ENCODE data around the gene C9orf50.
"Not testable (repeated sequence)": the region's sequence is repeated elsewhere in the genome, so short reads cannot be mapped to it uniquely, and the experiment has no call there.

Gene C9orf50

DNA sequence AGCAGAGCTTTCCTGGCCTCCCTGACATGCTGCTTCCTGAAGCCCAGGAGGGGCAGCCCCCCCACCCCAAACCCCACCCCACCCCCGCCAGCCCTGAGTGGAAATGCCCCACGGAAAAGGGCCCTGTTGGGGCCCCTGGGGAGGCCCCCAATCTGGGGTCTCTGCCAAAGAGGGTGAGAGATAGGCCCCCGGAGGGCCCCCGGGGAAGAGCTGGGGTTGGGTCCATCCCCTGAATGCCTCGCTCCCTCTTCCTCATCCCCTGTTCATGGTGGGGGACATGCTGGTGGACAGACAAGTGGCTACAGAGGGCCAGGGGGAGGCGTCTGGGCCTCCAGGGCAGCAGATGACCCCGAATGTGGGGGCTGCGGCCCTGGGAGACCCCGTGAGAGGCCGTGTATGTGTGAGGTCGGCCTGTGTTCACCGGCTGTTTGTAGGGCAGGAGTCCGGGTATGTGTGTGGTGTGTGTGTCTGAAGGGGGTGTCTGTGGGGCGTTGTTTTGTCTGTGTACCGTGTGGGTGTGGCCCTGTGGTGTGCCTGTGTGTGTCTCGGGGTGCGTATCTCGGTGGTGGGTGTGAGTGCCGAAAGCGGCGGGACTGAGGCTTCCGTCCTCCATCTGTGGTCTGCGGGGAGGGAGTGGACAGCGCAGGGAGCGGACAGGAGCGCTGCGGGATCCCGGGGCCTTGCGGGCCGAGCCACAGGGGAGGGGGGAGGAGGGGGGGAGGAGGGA, 11.3 kb downstream of the C9orf50 start:
- peak; percentile 76 for DNase-seq

DNA sequence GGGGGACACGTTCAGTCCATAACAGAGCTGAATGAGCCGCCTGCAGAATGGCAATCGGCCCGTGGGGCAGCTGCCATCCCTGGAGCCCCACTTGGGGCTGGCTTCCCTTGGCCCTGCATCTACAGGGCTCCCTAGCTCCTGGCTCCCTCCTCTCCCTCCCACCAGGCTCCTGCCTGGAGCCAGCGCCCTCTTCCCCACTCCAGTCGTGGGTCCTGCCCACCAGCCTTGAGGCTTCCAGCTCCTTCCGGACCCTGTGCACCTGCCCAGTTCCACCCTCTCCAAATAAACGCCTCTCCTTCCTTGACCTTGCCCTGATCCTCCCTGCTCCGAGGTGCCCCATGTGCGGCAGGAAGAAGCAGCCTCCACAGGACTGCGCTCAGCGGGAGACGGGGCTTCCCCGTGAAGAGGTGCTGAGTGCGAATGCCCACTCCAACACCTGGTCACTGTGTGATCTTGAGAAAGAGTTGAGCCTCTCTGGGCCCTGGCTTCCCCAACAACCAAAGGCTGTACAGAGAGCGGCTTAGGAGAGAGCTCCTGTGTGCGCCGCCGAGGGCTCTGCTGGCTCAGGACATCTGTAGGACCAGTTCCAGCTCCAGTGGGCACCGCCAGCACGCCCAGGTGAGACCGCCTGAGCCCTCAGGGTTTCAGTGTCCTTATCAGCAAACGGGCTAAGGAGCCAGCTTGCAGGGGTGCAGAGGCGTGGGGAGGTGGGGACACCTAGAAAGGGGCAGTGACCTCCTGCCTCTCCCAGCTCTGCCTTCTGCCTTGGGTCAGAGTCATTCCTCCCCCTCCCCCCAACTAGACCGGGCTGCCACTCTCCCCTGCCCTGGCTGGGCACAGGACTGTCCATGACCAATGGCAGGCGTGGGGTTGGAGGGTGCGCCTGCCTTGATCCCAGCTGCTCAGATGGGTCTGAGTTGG, 12.1 kb downstream of the C9orf50 start:
- DNase-seq = no peak

DNA sequence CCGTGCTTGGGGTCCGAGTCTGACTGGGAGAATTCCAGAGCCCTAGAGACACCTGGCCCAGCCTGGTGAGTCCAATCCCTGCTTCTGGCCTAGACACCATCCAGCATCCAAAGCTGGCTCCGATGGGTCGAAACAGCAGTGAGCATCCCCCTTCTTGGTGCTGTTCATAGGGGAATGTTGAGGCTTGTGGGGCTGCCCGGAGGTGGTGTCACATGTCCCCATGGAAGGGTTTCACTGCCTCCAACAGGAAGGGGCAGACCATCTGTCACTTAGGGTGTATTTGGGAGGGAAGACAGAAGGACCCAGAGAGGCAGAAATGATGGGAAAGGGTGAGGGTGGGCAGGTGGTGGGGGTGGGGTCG, 13.9 kb downstream of the C9orf50 start:
- DNase-seq = no peak

DNA sequence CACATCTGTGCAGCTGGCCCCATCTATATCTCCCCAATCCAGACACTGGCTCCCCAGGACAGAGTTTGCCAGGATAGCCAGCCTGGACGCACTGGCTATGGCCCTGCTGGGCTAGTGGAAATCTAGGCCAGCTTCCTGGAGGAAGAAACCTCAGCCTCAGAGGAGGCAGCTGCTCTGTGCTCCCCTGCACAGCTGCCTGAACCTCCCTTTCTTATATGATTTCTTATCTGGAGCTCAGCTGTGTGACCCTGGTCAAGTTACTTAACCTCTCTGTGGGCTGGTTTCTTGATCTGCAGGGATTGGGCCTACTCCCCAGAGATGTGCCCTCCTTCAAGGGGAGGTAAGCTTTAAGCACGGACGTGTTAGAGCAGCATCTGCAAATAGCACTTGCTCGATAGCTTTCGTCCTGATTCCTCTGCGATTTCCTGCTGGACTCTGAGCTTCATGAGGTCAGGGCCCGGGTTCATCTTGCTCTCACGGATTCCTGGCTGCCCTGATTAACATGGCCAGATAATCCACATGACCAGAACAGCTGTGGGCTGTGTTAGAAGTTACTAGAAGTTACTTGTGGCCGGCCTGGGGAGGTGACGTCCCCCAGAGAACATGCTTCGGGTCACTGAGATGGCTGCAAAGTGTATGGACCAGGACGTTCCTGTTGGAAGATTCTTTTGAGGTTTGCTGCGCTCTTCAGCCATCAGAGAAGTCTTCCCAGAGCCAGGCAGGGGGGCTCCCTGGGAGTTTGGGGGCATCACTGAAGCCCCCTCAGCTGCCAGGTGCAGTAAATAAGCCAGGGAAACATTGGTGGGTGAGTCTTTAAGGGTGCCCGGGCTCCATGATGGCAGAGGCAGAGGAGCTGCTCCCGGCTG, 14.5 kb downstream of the C9orf50 start:
- DNase-seq = no peak

DNA sequence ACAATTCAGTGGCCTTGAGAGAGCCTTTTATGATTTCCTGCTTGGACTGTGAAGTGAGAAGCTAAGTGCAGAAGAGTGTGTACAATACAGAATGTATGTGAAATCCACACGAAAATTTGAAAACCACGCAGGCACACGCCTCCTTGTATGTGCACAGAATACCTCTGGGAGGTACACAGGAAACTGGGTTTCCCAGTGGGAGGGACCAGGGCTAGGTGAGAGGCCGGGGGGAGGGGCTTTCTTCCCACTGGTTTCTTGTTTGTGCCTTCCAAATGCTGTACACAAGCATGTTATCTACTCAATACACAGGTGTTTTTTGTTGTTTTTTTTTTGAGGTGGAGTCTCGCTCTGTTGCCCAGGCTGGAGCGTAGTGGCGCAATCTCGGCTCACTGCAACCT, 16.1 kb downstream of the C9orf50 start:
- DNase-seq = no peak

DNA sequence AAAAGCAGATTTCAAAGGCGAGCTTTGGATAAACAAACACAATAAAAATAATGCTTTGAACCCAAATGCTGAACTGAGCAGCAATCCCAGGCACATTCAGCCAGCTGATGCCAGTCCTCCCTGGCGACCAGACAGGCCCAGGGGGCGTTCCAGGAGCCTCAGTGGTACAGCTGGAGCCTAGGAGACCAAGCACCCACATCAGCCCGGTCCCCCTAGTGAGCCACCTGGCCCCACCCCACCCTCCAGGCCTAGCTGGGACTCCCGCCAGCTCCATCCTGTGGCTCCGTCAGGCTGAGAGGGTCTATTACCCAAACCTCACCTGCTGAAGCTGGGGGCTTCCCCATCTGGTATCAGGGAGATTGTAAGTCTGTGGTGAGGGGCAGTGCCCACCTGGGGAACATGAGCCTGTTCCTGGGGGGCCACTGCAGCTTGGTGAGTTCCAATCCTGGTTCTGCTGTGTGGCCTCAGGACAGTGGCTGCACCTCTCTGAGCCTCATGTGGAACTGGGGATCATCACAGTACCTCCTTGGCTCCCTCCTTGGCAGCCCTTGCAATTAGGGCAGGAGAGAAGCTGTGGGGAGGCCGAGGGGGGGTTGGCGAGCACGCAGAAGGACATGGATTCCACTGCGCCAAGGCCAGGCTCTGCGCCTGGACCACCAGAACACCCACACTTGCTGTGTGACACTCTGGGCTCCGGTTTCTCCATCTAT, 16.7 kb downstream of the C9orf50 start:
- DNase-seq = no peak

DNA sequence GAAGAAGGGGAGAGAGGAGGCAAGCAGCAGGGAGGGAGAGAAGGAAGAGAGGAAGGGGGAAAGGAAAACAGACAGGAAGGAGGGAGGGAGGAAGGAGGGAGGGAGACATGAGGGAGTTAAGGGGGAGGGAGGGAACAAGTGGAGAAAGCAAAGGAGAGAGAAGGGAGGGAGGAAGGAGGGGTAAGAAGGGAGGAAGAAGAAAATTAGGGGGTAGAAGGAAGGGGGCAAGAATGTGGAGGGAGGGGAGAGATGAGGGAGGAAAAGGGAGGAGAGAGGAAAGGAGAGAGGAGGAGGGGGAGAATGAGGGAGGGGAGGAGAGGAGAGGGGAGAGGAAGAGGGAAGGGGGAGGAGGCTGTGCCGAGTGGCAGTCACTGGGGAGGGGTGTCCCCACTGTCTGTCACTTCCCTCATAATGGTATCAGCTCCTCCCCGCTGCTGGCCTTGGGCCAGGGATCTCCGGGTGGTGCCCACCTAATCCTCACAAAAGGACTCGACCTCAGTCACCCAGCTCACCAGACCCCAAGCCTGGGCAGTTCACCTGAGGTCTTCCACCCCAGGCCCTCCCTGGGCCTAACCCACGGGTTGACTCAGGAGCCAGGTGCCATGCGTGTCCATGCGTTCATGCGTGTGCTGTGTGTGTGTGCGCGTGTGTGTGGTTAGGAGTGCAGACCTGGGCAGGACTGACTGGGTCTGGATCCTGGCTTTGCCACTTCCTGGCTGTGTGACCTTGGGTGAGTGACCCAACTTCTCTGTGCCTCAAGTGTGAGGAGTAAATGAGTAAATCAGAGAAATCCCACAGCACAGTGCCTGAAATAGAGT, 18.1 kb downstream of the C9orf50 start:
- DNase-seq = no peak

DNA sequence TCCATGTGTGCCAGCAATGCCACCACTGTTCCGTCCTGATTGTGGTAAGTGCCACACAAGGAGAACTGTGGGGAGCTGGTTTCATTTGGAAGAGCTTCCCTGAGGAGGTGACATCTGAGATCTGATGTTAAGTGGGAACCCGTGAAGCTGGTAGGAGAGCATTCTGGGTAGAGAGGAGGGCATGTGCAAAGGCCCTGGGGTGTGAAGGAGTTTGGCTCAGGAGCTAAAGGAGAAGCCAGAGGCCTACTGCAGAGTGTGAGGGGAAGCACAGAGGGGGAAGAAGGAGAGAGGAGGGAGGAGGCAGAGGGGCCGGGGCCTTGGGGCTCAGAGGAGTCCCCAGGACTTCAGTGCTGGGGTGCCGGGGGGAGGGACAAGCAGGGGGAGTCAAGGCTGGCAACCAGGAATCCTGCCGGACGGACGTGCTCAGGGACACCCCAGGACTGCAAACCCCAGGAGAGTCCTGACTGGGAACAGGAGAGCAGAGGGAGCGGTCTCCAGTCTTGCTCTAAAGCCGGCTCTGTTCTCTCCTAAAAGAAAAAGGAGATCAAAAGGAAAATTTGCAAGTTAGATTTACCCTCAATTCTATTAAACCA, 19.7 kb downstream of the C9orf50 start:
- no peak for DNase-seq

DNA sequence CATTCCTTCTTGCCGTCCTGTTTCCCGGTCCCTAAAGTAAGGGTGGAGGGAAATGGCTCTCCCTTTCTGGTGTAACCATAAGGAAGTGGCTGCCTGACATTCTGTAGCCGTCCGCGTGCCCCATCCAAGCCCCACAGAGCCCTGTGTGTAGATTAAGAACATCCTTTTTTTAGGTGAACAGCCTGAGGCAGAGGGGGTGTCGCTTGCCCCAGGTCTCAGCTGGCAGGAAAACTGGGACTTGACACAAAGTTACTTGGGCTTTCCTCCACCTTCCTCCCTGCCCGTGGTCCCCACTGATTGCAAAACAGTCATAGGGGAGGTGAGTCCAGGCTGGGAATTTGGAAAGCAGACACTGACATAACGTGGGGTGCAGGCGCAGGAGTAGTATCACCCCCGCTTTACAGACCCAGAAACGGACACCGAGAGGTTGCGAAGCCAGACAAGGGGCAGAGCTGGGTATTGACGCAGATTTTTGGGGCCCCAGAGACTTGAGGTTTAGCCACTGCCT, 22.8 kb downstream of the C9orf50 start:
- no peak for DNase-seq

DNA sequence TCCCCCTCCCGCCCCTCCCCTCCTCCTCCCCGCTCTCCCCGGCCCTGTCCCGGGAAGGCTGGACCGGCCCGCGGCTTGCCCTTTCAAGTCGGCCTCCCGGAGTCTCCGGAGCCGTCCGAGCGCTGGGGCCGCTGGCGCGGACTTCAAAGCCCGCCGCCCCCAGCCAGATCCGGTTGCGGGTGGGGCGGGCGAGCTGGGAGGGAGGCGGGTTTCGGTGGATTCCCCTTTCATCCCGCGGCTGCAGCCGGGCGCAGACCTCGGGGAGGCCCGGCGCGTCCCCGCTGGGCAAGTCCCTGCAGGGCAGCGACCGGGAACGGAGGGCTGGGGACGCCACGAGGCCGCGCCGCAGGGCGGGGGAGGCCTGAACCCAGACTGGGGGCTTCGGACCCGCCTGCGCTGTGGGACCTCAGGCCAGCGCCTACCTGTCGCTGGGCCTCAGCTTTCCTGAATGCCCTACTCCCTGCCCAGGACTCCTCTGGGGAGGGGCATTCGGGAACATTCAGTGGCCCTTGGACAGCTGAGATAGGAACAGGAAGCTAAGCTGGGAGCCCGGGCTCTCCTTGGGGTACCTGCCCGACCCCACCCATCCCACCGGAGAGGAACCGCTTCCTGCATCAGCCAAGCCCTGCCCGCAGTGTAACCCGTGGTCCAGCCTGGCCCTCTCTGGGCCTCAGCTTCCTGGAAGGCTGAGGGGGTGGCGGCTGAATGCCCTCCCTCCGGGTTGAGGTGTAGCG, 23.4 kb downstream of the C9orf50 start:
- DNase-seq = peak; percentile 20

DNA sequence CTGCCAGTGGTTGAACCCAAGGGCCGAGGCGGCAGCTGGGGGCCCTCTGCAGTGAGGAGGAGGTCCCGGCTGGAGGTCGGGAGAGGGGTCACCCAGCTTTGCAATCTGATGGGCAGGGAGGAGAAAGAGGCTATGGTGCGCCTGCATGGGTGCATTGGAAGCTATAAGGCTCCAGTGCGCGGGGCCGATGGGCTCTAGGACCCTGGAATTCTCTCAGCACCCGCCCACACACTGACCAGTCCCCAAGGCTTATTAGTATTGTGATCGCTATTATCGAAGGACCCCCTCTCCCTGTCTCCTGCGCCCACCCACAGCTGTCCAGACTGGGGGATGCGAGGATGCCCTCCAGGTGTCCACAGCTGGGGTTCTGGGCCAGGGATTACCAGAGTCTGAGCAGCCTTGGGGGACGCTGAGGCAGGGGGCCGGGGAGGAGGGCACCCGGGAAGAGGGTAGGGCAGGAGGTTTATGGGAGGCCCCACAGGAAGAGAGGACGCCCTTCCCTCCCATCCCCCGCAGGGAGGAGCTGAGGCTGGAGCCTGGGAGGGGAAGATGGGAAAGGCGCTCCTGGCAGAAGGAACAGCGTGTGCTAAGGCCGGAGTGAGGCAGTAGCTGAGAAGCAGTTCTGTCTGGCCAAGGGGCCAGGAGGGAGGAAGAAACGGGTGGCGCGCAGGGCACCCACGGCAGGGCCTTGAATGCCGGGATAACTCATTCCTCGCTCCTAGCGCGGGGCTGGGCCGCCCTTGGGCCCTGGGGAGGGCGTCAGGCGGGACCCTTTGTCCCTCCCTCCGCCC, 24.2 kb downstream of the C9orf50 start:
- DNase-seq = no peak

DNA sequence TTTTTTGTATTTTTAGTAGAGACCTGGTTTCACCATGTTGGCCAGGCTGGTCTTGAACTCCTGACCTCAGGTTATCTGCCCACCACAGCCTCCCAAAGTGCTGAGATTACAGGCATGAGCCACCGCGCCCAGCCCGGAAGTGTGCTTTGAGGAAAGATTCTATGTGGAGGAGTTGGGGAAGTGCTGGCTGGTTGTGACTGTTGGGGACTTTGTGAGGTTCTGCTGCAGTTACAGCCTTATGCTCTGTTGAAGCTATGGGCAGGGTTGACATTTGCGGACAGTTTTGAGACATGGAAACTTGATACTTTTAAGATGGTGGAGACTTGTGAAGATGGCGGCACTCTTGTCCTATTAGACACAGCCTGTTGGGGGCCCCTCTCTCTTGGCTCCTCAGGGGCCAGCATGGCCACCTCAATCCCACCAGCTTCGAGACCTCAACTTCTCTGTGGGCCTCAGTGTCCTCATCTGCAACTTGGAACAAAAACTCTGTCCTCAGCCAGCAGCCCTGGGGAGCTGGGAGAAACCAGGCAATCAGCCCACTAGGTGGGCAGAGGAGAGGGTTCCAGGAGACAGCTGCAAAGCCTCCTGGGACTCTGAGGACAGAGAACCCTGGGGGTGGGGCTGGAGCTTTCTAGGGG, 24.9 kb downstream of the C9orf50 start:
- DNase-seq = no peak

DNA sequence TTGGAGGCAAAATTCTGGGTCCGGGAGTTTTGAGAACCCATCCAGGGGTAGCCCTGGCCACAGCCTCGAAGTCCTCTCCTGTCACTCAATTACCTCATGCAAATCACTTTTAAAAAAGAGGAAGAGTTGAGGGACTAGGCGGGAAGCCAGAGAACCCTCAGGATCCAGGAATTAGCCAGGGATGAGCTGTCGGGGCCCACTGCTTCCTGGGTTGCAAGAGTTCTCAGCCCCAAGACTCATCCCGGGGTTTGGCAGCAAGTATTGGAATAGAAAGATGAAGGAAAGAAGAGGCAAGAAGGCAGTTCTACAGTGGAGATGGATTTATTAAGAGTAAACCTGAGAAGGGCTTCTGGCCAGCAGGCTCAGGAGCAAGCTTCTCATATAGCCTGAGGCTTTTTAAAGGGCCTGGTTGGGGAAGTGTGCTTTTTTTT, 25.6 kb downstream of the C9orf50 start:
- no peak for DNase-seq

DNA sequence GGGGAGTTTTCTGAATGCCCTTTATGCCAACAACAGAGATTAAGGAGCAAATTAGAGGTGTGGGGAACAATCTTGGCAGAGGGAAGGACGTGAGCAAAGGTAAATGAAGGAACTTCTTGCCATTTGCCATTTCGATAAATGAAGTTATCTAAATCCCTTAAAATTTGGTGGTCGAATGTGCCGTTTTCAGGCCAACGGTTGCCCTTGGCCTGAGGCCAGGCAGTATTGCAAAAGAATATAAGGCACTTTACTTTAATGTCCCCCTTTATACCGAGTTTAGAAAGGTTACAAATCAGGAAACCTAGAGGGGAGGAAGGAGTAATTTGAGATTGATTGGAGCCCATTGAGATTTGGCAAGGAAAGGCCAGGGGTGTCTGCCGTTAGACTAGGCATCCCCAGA, 26.3 kb downstream of the C9orf50 start:
- DNase-seq = no peak

DNA sequence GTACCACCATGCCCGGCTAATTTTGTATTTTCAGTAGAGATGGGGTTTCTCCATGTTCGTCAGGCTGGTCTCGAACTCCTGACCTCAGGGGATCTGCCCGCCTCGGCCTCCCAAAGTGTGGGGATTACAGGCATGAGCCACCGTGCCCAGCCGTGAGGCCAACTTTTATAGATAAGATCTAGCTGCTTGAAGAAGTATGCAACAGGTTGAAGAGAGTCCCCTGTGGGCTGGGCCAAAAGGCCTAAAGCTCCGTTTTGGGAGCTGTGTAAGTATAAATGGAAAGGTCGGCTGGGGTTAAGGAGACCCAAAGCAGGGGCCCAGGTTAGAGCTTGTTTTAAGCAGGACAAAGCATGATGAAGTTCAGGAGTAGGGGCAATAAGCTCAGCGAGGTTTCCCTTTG, 28.1 kb downstream of the C9orf50 start:
- not testable (repeated sequence) for DNase-seq

DNA sequence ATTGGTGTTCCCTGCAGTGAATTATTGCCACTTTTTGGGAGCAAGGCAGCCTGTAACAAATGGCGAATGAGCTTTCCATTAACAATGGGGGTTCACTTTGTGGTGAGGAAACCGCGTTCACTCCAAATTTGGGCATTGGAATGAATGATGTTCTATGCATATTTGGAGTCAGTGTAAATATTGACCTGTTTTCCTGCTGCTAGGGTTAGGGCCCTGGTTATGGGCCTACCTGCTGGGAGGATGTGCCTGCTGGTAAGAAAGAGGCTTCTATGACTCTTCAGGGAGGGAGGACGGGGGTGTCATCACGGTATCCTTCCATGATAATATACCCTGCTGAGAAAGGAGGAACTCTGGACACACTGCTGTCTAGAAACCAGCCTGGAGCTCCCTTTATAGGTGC, 29.0 kb downstream of the C9orf50 start:
- no peak for DNase-seq

DNA sequence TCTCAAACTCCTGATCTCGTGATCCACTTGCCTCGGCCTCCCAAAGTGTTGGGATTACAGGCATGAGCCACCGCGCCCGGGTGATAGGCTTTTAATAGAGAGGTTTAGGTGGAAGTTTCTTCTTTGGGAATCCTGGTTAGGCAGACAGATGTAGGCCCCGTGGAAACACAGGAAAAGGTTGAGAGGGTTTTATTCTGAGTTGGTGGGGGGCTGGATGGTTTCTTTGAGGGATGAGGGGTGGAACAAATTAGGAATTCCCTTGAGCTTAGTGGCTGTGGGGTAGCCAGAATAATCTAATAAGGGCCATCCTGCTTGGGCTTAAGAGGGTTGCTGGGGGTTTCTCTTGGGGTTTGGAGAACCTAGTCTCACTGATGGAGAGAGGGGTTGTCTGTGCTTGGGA, 30.4 kb downstream of the C9orf50 start:
- DNase-seq = no peak

DNA sequence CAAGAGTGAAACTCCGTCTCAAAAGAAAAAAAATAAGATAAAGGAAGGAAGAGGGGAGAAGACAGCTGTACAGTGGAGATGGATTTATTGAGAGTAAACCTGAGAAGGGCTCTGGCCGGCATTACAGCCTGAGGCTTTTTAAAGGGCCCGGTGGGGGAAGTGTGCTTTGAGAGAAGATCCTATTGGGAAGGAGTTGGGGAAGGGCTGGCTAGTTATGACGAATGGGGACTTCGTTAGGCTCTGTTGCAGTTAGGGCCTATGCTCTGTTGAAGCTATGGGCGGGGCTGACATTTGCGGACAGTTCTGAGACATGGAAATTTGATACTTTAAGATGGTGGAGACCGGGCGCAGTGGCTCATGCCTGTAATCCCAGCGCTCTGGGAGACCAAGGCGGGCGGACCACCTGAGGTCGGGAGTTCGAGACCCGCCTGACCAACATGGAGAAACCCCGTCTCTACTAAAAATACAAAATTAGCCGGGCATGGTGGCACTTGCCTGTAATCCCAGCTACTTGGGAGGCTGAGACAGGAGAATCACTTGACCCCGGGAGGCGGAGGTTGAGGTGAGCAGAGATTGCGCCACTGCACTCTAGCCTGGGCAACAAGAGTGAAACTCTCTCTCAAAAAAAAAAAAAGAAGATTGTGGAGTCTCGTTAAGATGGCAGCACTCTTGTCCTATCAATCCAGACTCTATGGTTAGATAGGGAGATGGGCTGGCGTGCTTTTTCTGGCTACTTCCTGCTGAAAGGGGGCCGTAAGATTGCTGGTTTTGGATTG, 33.2 kb downstream of the C9orf50 start:
- no peak for DNase-seq

Measured in central memory CD4-positive, alpha-beta T cell (primary cell).